NCI-H510A (cell line): Measurements from ENCODE around the gene LRRC36.

Experiments
- DNase-seq: peaks from one replicate; lab custom pipeline; 2025; lab: John Stamatoyannopoulos, UW

LRRC36 gene

GRCh38 chr16:67424261-67424615 is 97.6 kb downstream of the LRRC36 start:
- no peak for DNase-seq

- DNase-seq, result no peak
Observed at GRCh38 chr16:67425061-67425460, 98.4 kb downstream of the LRRC36 start.

- no peak for DNase-seq
Observed at GRCh38 chr16:67425580-67425979, 99.0 kb downstream of the LRRC36 start.

- no peak for DNase-seq
Observed at GRCh38 chr16:67426022-67426421, 99.4 kb downstream of the LRRC36 start.

- no peak for DNase-seq
Observed at GRCh38 chr16:67426950-67427349, 100.3 kb downstream of the LRRC36 start.

GRCh38 chr16:67428146-67428731 is 101.6 kb downstream of the LRRC36 start:
- no peak for DNase-seq

- DNase-seq, result no peak
Observed at GRCh38 chr16:67429053-67429798, 102.6 kb downstream of the LRRC36 start.

- DNase-seq, result no peak
Observed at GRCh38 chr16:67429799-67430503, 103.3 kb downstream of the LRRC36 start.

GRCh38 chr16:67430504-67430976 is 103.9 kb downstream of the LRRC36 start:
- DNase-seq, result no peak

- DNase-seq, result peak; percentile 70
Observed at GRCh38 chr16:67430977-67431774, 104.6 kb downstream of the LRRC36 start, which contains the start of gene HSD11B2. TSS of gene HSD11B2 (plus strand) at chr16:67431121. CDS start at chr16:67431249, 128 bp downstream.

GRCh38 chr16:67431775-67432505 is 105.3 kb downstream of the LRRC36 start:
- peak; percentile 28 for DNase-seq

- no peak for DNase-seq
Observed at GRCh38 chr16:67432506-67432890, 105.9 kb downstream of the LRRC36 start.

GRCh38 chr16:67433131-67433719 is 106.6 kb downstream of the LRRC36 start:
- DNase-seq, result no peak
